ENCODE results near the gene SH3GLB1.

SH3GLB1 gene

GRCh38 chr1:86756062-86756406 is 51.7 kb downstream of the SH3GLB1 start:
- Histone ChIP-seq H3K27me3 (ENCODE audit: control insufficient read depth, insufficient read depth, low read length) (no peaks in the 10 kb centered on the region), H3K4me3 (ENCODE audit: low read depth, low read length) (no peak overlapping the region), H3K36me3 (ENCODE audit: control insufficient read depth, insufficient read depth, low read length) (no peaks in the 10 kb centered on the region)

GRCh38 chr1:86757272-86757984 is 53.1 kb downstream of the SH3GLB1 start:
- Histone ChIP-seq H3K9me3 (ENCODE audit: control insufficient read depth, insufficient read depth, low read depth, low read length) (no peaks in the 10 kb centered on the region), H3K4me3 (ENCODE audit: low read depth, low read length) (no peak overlapping the region), H3K27ac (ENCODE audit: low read depth, low read length) (no peak overlapping the region), H3K4me1 (ENCODE audit: control insufficient read depth, insufficient read depth, low read length) (peaks cover 13% of the 10 kb centered on the region), H3K27me3 (ENCODE audit: control insufficient read depth, insufficient read depth, low read length) (no peaks in the 10 kb centered on the region), H3K9ac (ENCODE audit: low read length) (no peak overlapping the region), H3K36me3 (ENCODE audit: control insufficient read depth, insufficient read depth, low read length) (no peaks in the 10 kb centered on the region)

More at GRCh38 chr1:86756062-86756406, 51.7 kb downstream of the SH3GLB1 start:
- Histone ChIP-seq H3K9ac (ENCODE audit: low read length) (no peak overlapping the region), H3K4me1 (ENCODE audit: control insufficient read depth, insufficient read depth, low read length) (peaks cover 13% of the 10 kb centered on the region), H3K27ac (ENCODE audit: low read depth, low read length) (no peak overlapping the region), H3K9me3 (ENCODE audit: control insufficient read depth, insufficient read depth, low read depth, low read length) (no peaks in the 10 kb centered on the region)

- Histone ChIP-seq H3K9ac (ENCODE audit: low read length) (no peak overlapping the region), H3K9me3 (ENCODE audit: control insufficient read depth, insufficient read depth, low read depth, low read length) (no peaks in the 10 kb centered on the region), H3K4me3 (ENCODE audit: low read depth, low read length) (no peak overlapping the region), H3K27me3 (ENCODE audit: control insufficient read depth, insufficient read depth, low read length) (no peaks in the 10 kb centered on the region), H3K4me1 (ENCODE audit: control insufficient read depth, insufficient read depth, low read length) (peaks cover 11% of the 10 kb centered on the region), H3K36me3 (ENCODE audit: control insufficient read depth, insufficient read depth, low read length) (no peaks in the 10 kb centered on the region), H3K27ac (ENCODE audit: low read depth, low read length) (no peak overlapping the region)
These were observed 54.2 kb downstream of the SH3GLB1 start for GRCh38 chr1:86758570-86758969.

GRCh38 chr1:86760199-86760598 is 55.8 kb downstream of the SH3GLB1 start:
- no peaks in the 10 kb centered on the region for H3K9me3 ChIP-seq (ENCODE audit: control insufficient read depth, insufficient read depth, low read depth, low read length)
- H3K4me1 ChIP-seq (ENCODE audit: control insufficient read depth, insufficient read depth, low read length): no peaks in the 10 kb centered on the region
- H3K9ac ChIP-seq (ENCODE audit: low read length): no peak overlapping the region
- no peak overlapping the region for H3K4me3 ChIP-seq (ENCODE audit: low read depth, low read length)
- H3K27me3 ChIP-seq (ENCODE audit: control insufficient read depth, insufficient read depth, low read length): no peaks in the 10 kb centered on the region
- H3K36me3 ChIP-seq (ENCODE audit: control insufficient read depth, insufficient read depth, low read length): no peaks in the 10 kb centered on the region
- no peak overlapping the region for H3K27ac ChIP-seq (ENCODE audit: low read depth, low read length)

GRCh38 chr1:86762336-86762735 is 58.0 kb downstream of the SH3GLB1 start:
- H3K9ac ChIP-seq (ENCODE audit: low read length): no peak overlapping the region
- no peak overlapping the region for H3K27ac ChIP-seq (ENCODE audit: low read depth, low read length)
- H3K4me3 ChIP-seq (ENCODE audit: low read depth, low read length): no peak overlapping the region
- no peaks in the 10 kb centered on the region for H3K4me1 ChIP-seq (ENCODE audit: control insufficient read depth, insufficient read depth, low read length)
- H3K27me3 ChIP-seq (ENCODE audit: control insufficient read depth, insufficient read depth, low read length): no peaks in the 10 kb centered on the region
- no peaks in the 10 kb centered on the region; the same call in 1 of the 2 replicates for H3K9me3 ChIP-seq (ENCODE audit: control insufficient read depth, insufficient read depth, low read depth, low read length)
- no peaks in the 10 kb centered on the region for H3K36me3 ChIP-seq (ENCODE audit: control insufficient read depth, insufficient read depth, low read length)

- H3K36me3 ChIP-seq (ENCODE audit: control insufficient read depth, insufficient read depth, low read length): no peaks in the 10 kb centered on the region
- H3K4me1 ChIP-seq (ENCODE audit: control insufficient read depth, insufficient read depth, low read length): no peaks in the 10 kb centered on the region
- no peaks in the 10 kb centered on the region for H3K27me3 ChIP-seq (ENCODE audit: control insufficient read depth, insufficient read depth, low read length)
- H3K27ac ChIP-seq (ENCODE audit: low read depth, low read length): no peak overlapping the region
- H3K4me3 ChIP-seq (ENCODE audit: low read depth, low read length): no peak overlapping the region
- peaks cover 4% of the 10 kb centered on the region; the same call in 1 of the 2 replicates for H3K9me3 ChIP-seq (ENCODE audit: control insufficient read depth, insufficient read depth, low read depth, low read length)
- no peak overlapping the region for H3K9ac ChIP-seq (ENCODE audit: low read length)
These were observed 60.1 kb downstream of the SH3GLB1 start for GRCh38 chr1:86764523-86764922.

- Histone ChIP-seq H3K27ac (ENCODE audit: low read depth, low read length) (no peak overlapping the region), H3K27me3 (ENCODE audit: control insufficient read depth, insufficient read depth, low read length) (no peaks in the 10 kb centered on the region), H3K4me3 (ENCODE audit: low read depth, low read length) (no peak overlapping the region), H3K9me3 (ENCODE audit: control insufficient read depth, insufficient read depth, low read depth, low read length) (peaks cover 4% of the 10 kb centered on the region; the same call in 1 of the 2 replicates), H3K4me1 (ENCODE audit: control insufficient read depth, insufficient read depth, low read length) (no peaks in the 10 kb centered on the region), H3K9ac (ENCODE audit: low read length) (no peak overlapping the region), H3K36me3 (ENCODE audit: control insufficient read depth, insufficient read depth, low read length) (no peaks in the 10 kb centered on the region)
These were observed 60.7 kb downstream of the SH3GLB1 start for GRCh38 chr1:86765073-86765472.

- no peak overlapping the region for H3K9ac ChIP-seq (ENCODE audit: low read length)
- H3K27ac ChIP-seq (ENCODE audit: low read depth, low read length): no peak overlapping the region
- H3K4me3 ChIP-seq (ENCODE audit: low read depth, low read length): no peak overlapping the region
- no peaks in the 10 kb centered on the region for H3K27me3 ChIP-seq (ENCODE audit: control insufficient read depth, insufficient read depth, low read length)
- H3K4me1 ChIP-seq (ENCODE audit: control insufficient read depth, insufficient read depth, low read length): no peaks in the 10 kb centered on the region
- H3K9me3 ChIP-seq (ENCODE audit: control insufficient read depth, insufficient read depth, low read depth, low read length): peaks cover 4% of the 10 kb centered on the region; the same call in 1 of the 2 replicates
- no peaks in the 10 kb centered on the region for H3K36me3 ChIP-seq (ENCODE audit: control insufficient read depth, insufficient read depth, low read length)
These were observed 61.3 kb downstream of the SH3GLB1 start for GRCh38 chr1:86765674-86766073.

- no peaks in the 10 kb centered on the region for H3K36me3 ChIP-seq (ENCODE audit: control insufficient read depth, insufficient read depth, low read length)
- no peak overlapping the region for H3K27ac ChIP-seq (ENCODE audit: low read depth, low read length)
- no peaks in the 10 kb centered on the region for H3K27me3 ChIP-seq (ENCODE audit: control insufficient read depth, insufficient read depth, low read length)
- peaks cover 4% of the 10 kb centered on the region; the same call in 1 of the 2 replicates for H3K9me3 ChIP-seq (ENCODE audit: control insufficient read depth, insufficient read depth, low read depth, low read length)
- H3K4me3 ChIP-seq (ENCODE audit: low read depth, low read length): no peak overlapping the region
- H3K4me1 ChIP-seq (ENCODE audit: control insufficient read depth, insufficient read depth, low read length): peaks cover 4% of the 10 kb centered on the region; the same call in 1 of the 2 replicates
- H3K9ac ChIP-seq (ENCODE audit: low read length): no peak overlapping the region
These were observed 64.2 kb downstream of the SH3GLB1 start for GRCh38 chr1:86768554-86768953.

GRCh38 chr1:86769065-86769464 is 64.7 kb downstream of the SH3GLB1 start:
- H3K27me3 ChIP-seq (ENCODE audit: control insufficient read depth, insufficient read depth, low read length): no peaks in the 10 kb centered on the region
- no peak overlapping the region for H3K27ac ChIP-seq (ENCODE audit: low read depth, low read length)
- H3K9ac ChIP-seq (ENCODE audit: low read length): no peak overlapping the region
- H3K4me3 ChIP-seq (ENCODE audit: low read depth, low read length): no peak overlapping the region
- H3K4me1 ChIP-seq (ENCODE audit: control insufficient read depth, insufficient read depth, low read length): peaks cover 9% of the 10 kb centered on the region
- H3K36me3 ChIP-seq (ENCODE audit: control insufficient read depth, insufficient read depth, low read length): no peaks in the 10 kb centered on the region
- H3K9me3 ChIP-seq (ENCODE audit: control insufficient read depth, insufficient read depth, low read depth, low read length): peaks cover 4% of the 10 kb centered on the region; the same call in 1 of the 2 replicates

GRCh38 chr1:86773341-86774288 is 69.2 kb downstream of the SH3GLB1 start:
- peak overlapping the region; percentile 14; the same call in 1 of the 2 replicates for H3K4me3 ChIP-seq (ENCODE audit: low read depth, low read length)
- peak overlapping the region; percentile 28; the same call in 1 of the 2 replicates for H3K27ac ChIP-seq (ENCODE audit: low read depth, low read length)
- H3K27me3 ChIP-seq (ENCODE audit: control insufficient read depth, insufficient read depth, low read length): no peaks in the 10 kb centered on the region
- no peaks in the 10 kb centered on the region for H3K36me3 ChIP-seq (ENCODE audit: control insufficient read depth, insufficient read depth, low read length)
- H3K4me1 ChIP-seq (ENCODE audit: control insufficient read depth, insufficient read depth, low read length): peaks cover 25% of the 10 kb centered on the region
- H3K9ac ChIP-seq (ENCODE audit: low read length): no peak overlapping the region
- no peaks in the 10 kb centered on the region for H3K9me3 ChIP-seq (ENCODE audit: control insufficient read depth, insufficient read depth, low read depth, low read length)
